Ishikawa (cell line): Measurements from ENCODE around the gene CRTC3.

ENCODE experiments used
- CEBPB ChIP-seq: IDR thresholded peaks from 2 replicates; pipeline ENCODE4 v1.6.1; 2012
- CREB1 ChIP-seq: IDR thresholded peaks from 2 replicates; pipeline ENCODE4 v1.6.1; 2012; ENCODE audit warnings: low read depth
- EGR1 ChIP-seq: IDR thresholded peaks from 2 replicates; pipeline ENCODE4 v1.6.1; 2012
- EP300 ChIP-seq: IDR thresholded peaks from 2 replicates; pipeline ENCODE4 v1.6.1; 2012; ENCODE audit warnings: borderline replicate concordance
- FOXM1 ChIP-seq: IDR thresholded peaks from 2 replicates; pipeline ENCODE4 v1.6.1; 2012; ENCODE audit warnings: low read depth, borderline replicate concordance
- NFIC ChIP-seq: IDR thresholded peaks from 2 replicates; pipeline ENCODE4 v1.6.1; 2012
- RAD21 ChIP-seq: IDR thresholded peaks from 2 replicates; pipeline ENCODE4 v1.6.1; 2012; ENCODE audit warnings: low read depth
- TAF1 ChIP-seq: IDR thresholded peaks from 2 replicates; pipeline ENCODE4 v1.6.1; 2012; ENCODE audit warnings: low read depth, mild to moderate bottlenecking
- TCF12 ChIP-seq: IDR thresholded peaks from 2 replicates; pipeline ENCODE4 v1.6.1; 2012; ENCODE audit warnings: low read depth
- TEAD4 ChIP-seq: IDR thresholded peaks from 2 replicates; pipeline ENCODE4 v1.6.1; 2012
- YY1 ChIP-seq: IDR thresholded peaks from 2 replicates; pipeline ENCODE4 v1.6.1; 2012; ENCODE audit warnings: low read depth
- ZBTB7A ChIP-seq: IDR thresholded peaks from 2 replicates; pipeline ENCODE4 v1.6.1; 2012; ENCODE audit warnings: low read depth
- TF ChIP-seq, protein P1 (sequence below): IDR thresholded peaks from 2 replicates; pipeline ENCODE4 v1.6.1; 2012
- TF ChIP-seq, protein P2 (sequence below): IDR thresholded peaks from 2 replicates; pipeline ENCODE4 v1.6.1; 2012
- TF ChIP-seq, protein P3 (sequence below): IDR thresholded peaks from 2 replicates; pipeline ENCODE4 v1.6.1; 2012; ENCODE audit warnings: low read depth, mild to moderate bottlenecking

Gene CRTC3

DNA sequence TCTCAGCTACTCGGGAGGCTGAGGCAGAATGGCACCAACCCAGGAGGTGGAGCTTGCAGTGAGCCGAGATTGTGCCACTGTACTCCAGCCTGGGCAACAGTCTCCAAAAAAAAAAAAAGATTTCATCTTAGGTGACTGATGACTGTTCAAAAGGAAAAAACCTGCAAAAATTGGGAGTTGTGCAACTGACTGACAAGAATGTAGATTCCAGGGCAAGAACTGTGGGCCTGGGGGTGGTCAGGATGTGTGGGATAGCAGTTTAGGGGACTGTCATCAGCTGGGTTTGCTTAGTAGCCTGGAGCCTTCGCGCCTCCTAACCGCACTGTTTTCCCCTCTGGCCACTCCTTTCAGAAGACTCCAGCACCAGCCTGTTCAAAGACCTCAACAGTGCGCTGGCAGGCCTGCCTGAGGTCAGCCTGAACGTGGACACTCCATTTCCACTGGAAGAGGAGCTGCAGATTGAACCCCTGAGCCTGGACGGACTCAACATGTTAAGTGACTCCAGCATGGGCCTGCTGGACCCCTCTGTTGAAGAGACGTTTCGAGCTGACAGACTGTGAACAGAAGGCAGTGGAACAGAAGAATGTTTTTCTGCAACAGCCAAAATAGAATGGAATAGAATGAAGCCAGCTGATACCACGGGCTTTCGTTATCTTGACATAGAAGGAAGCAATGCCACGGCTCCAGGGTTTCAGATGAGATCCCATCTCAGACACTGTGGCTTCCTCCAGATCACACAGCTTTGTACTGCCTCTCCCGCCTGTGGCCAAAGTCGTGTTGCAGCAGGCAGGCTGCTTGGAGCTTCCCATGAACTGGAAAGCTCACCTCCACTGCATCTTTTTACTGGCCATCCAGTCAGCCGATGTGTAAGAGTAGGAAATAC, 112.1 kb downstream of the CRTC3 start:
- TF ChIP-seq YY1 (no peak), EP300 (no peak), TEAD4 (no peak), TCF12 (no peak), NFIC (no peak), ZBTB7A (no peak)
- TF ChIP-seq, protein P1, sequence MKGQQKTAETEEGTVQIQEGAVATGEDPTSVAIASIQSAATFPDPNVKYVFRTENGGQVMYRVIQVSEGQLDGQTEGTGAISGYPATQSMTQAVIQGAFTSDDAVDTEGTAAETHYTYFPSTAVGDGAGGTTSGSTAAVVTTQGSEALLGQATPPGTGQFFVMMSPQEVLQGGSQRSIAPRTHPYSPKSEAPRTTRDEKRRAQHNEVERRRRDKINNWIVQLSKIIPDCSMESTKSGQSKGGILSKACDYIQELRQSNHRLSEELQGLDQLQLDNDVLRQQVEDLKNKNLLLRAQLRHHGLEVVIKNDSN, result no peak

DNA sequence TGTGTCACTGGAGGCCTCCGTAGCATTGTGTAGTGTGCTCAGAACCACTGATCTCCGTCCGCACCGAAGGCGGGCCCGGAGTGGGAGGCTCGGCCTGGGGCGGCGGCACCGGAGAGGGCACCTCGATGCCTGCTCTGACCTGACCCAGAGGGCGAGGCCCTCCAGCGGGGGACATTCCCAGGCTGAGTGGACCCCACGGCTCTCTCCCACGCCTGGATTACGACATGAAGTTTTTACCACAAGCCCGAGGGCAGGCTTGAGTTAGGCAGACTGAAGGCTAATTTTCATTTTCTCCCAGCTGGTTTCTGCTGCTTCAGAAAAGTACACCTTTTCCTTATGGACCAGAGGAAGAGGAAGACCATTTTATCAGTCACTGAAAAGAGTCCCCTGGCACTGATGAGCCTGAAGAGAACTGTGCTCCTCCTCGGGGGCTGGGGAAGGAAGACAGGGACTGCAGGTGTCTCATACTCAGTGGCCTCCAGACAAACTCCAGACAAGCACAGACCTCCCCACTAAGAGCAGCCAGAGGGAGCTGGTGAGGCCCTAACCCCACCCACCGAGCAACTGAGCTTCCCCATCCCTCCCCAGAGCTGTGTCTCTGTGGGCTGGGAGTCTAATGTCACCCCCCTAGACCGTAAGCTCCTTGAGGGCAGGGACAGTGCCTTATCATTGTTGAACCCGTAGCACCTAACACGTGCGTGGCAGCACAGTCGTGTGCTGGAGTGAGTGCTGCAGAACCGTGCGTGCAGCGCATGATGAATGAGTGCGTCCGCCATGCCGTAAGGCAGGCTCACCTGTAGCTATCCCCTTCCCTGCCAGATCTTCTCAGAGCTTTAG, 113.0 kb downstream of the CRTC3 start:
- TF ChIP-seq NFIC, result no peak
- no peak for TF ChIP-seq YY1
- TF ChIP-seq EGR1, result no peak
- TF ChIP-seq ZBTB7A, result no peak
- no peak for TF ChIP-seq CREB1

DNA sequence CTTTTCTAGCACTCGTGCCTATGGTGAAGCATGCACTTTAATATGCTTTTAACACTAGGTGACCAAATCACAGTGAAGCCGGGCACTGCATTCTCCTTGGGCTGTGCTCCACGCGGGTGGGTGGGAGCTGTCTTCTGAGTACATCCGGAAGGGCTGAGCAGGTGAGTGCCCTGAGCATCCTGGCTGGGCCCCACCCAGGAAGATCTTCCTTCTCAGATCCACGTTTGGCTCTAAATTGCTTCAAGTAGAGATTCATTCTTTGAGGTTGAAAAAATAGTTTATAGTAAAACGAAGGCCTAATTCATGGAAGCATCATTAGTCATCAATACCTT, 113.5 kb downstream of the CRTC3 start:
- no peak for TF ChIP-seq RAD21

DNA sequence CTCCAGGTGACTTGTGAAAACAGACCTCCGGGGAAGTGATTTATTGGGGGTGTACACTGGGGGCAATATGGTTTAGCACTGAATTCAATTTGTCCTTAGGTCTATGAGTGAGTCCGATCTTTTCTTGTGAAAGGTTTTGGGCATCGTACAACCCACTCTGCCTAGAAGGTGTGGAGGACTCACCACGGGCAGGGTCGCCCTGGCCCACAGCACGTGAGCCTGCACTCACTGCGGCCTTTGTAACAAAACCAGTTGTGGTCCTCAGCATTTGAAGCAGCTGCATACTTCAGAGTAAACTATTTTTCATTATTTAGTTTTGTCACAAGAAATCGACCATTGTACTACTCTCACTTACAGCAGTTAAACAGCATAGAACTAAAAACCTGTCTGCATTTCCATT, 114.8 kb downstream of the CRTC3 start:
- no peak for TF ChIP-seq NFIC
- TF ChIP-seq, protein P1, result no peak

DNA sequence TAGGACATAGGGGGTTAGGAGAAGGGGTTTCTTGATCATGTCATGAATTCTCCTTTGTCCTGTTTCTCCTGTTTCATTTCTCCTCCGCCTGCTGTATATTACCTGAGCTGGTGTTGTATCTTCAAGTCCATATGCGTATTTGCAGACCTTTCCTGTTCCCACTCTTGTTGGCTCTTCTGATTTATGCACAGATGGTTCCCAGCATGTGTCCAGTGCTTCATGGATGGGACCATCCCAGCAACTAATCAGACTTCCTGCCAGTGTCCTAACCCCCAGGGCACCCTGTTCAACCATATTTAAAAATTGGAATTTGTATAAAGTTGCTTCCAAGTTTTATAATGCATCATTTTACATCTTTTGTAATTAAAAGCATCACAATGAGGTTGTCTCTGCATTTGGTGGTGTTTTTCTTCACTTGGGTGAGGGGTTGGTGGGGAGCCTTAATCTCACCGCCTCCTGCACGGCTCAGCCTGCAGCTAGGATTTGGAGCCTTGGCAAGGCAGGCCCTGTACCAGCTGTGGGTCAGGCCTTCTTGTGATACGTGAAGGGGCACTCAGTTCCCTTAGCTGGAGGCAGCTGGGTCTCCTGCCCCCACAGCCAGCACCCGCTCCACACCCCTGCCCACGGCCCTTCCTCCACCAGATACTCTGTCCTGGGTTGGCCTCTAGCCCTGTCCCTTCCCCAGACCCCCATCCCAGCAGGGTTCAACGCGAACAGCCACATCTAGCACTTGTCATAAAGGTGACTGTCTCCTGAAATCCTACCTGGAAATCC, 115.4 kb downstream of the CRTC3 start:
- TF ChIP-seq CEBPB, result no peak
- no peak for TF ChIP-seq CREB1
- no peak for TF ChIP-seq YY1
- TF ChIP-seq EGR1, result no peak
- TF ChIP-seq ZBTB7A, result no peak
- TF ChIP-seq FOXM1, result no peak
- TF ChIP-seq NFIC, result no peak
- TF ChIP-seq TCF12, result no peak
- no peak for TF ChIP-seq RAD21

DNA sequence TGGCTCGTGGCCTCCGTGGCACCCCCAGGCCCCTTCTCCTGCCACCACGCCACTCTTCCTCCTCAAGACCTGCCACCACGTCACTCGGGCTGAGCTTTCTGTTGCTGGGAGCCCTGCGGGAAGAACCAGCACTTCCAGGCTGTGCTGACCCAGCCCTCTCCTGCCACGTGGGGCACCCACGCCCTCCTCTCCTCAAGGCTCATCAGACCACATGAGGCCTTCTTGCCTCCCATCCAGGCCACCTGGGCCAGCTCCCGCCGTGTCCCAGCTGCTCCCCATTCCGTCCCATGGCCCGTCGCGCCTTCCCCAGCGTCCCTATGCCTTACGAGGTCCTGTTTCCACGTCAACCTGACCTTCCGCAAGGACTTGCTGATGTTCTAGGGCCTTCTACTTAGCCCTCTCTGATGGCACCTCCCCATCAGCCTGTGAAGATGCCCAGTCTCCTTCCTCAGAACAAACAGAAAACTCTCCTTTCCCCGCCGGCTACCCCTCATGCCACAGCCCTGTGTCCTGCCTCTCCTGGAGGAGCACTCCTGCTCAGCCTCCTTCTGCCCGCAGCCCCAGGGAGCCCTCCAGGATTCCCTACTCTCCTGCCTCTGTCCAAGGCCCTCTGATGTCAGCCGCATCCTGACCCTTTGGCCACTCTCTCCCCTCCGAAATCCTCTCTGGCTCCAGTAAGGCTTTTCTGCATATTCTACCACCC, 116.3 kb downstream of the CRTC3 start:
- TF ChIP-seq RAD21, result no peak
- TF ChIP-seq, protein P1, result peak; percentile 54; the same call in 1 of the 2 replicates
- TF ChIP-seq EGR1, result no peak

DNA sequence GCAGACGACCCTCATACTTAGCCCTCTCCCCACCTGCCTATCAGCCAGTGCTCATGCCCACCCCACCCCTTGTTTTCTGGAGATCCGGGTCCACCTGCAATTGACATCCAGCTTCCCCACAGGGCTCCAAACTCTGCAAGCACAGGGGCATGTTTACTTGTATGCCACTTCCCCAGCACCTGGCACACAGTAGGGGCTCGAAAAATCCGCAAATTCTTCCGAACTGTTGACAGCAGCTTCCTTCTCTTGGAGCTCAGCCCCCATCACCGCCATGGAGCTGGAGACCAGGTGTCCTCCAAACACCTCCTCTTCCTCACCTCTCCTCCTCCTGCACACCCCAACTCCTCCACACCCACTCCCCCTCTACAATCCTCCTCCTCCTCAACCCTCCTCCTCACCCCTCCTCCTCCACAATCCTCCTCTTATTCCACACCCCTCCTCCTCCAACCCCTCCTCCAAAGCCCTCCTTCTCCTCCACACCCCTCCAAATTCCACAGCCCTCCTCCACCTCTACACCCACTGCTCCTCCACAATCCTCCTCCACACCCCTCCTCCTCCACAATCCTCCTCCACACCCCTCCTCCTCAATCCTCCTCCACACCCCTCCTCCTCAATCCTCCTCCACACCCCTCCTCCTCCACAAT, 117.1 kb downstream of the CRTC3 start:
- TF ChIP-seq YY1 (no peak), EGR1 (no peak), RAD21 (no peak), ZBTB7A (no peak), EP300 (no peak), TAF1 (no peak), CEBPB (no peak), NFIC (no peak), FOXM1 (no peak), TCF12 (no peak), TEAD4 (no peak), CREB1 (no peak)
- TF ChIP-seq, protein P2, sequence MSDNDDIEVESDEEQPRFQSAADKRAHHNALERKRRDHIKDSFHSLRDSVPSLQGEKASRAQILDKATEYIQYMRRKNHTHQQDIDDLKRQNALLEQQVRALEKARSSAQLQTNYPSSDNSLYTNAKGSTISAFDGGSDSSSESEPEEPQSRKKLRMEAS, result no peak
- TF ChIP-seq, protein P3, sequence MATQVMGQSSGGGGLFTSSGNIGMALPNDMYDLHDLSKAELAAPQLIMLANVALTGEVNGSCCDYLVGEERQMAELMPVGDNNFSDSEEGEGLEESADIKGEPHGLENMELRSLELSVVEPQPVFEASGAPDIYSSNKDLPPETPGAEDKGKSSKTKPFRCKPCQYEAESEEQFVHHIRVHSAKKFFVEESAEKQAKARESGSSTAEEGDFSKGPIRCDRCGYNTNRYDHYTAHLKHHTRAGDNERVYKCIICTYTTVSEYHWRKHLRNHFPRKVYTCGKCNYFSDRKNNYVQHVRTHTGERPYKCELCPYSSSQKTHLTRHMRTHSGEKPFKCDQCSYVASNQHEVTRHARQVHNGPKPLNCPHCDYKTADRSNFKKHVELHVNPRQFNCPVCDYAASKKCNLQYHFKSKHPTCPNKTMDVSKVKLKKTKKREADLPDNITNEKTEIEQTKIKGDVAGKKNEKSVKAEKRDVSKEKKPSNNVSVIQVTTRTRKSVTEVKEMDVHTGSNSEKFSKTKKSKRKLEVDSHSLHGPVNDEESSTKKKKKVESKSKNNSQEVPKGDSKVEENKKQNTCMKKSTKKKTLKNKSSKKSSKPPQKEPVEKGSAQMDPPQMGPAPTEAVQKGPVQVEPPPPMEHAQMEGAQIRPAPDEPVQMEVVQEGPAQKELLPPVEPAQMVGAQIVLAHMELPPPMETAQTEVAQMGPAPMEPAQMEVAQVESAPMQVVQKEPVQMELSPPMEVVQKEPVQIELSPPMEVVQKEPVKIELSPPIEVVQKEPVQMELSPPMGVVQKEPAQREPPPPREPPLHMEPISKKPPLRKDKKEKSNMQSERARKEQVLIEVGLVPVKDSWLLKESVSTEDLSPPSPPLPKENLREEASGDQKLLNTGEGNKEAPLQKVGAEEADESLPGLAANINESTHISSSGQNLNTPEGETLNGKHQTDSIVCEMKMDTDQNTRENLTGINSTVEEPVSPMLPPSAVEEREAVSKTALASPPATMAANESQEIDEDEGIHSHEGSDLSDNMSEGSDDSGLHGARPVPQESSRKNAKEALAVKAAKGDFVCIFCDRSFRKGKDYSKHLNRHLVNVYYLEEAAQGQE, result no peak
- TF ChIP-seq, protein P1, result no peak
